Measurements from ENCODE around the gene SLC34A1. TPM values are rescaled to one million over a fixed set of nuclear protein-coding genes. Genes with fewer than 3 reads are reported as not detected.

Gene SLC34A1
- total RNA-seq, 1 donor from 2014 or later = not detected

- no peak for DNase-seq (ENCODE audit: low spot score, unreplicated experiment)
- Mint-ChIP-seq H3K27ac (peak overlapping the region; percentile 95), H3K27me3 (peaks cover 5% of the 10 kb centered on the region), H3K4me1 (ENCODE audit: low read depth) (peaks cover 6% of the 10 kb centered on the region), H3K36me3 (ENCODE audit: insufficient read depth) (peaks cover 1% of the 10 kb centered on the region), H3K9me3 (ENCODE audit: low read depth) (no peaks in the 10 kb centered on the region), H3K4me3 (ENCODE audit: low read depth) (peak overlapping the region; percentile 81)
- TF ChIP-seq CTCF (IDR thresholded peaks at IDR 0.05; ENCODE audit: unreplicated experiment) = no peak
These were observed 43.8 kb downstream of the SLC34A1 start for GRCh38 chr5:177427919-177428573.

GRCh38 chr5:177428574-177429217, 44.5 kb downstream of the SLC34A1 start:
- peaks cover 1% of the 10 kb centered on the region for H3K36me3 Mint-ChIP-seq (ENCODE audit: insufficient read depth)
- no peak overlapping the region for H3K4me3 Mint-ChIP-seq (ENCODE audit: low read depth)
- no peak for TF ChIP-seq CTCF (IDR thresholded peaks at IDR 0.05; ENCODE audit: unreplicated experiment)
- peaks cover 6% of the 10 kb centered on the region for H3K4me1 Mint-ChIP-seq (ENCODE audit: low read depth)
- H3K27me3 Mint-ChIP-seq = peaks cover 5% of the 10 kb centered on the region
- no peak overlapping the region for H3K27ac Mint-ChIP-seq
- DNase-seq (ENCODE audit: low spot score, unreplicated experiment) = no peak
- H3K9me3 Mint-ChIP-seq (ENCODE audit: low read depth) = no peaks in the 10 kb centered on the region

- H3K4me1 Mint-ChIP-seq (ENCODE audit: low read depth) = peaks cover 6% of the 10 kb centered on the region
- H3K36me3 Mint-ChIP-seq (ENCODE audit: insufficient read depth) = peaks cover 1% of the 10 kb centered on the region
- no peak overlapping the region for H3K4me3 Mint-ChIP-seq (ENCODE audit: low read depth)
- no peak for DNase-seq (ENCODE audit: low spot score, unreplicated experiment)
- H3K27me3 Mint-ChIP-seq = peaks cover 1% of the 10 kb centered on the region
- peak overlapping the region; percentile 56 for H3K27ac Mint-ChIP-seq
- no peak for TF ChIP-seq CTCF (IDR thresholded peaks at IDR 0.05; ENCODE audit: unreplicated experiment)
- no peaks in the 10 kb centered on the region for H3K9me3 Mint-ChIP-seq (ENCODE audit: low read depth)
These were observed 45.2 kb downstream of the SLC34A1 start for GRCh38 chr5:177429248-177430040.

GRCh38 chr5:177430140-177430951, 46.1 kb downstream of the SLC34A1 start:
- no peak for DNase-seq (ENCODE audit: low spot score, unreplicated experiment)
- TF ChIP-seq CTCF (IDR thresholded peaks at IDR 0.05; ENCODE audit: unreplicated experiment) = no peak
- Mint-ChIP-seq H3K36me3 (ENCODE audit: insufficient read depth) (peaks cover 2% of the 10 kb centered on the region), H3K9me3 (ENCODE audit: low read depth) (no peaks in the 10 kb centered on the region), H3K27me3 (no peaks in the 10 kb centered on the region), H3K4me3 (ENCODE audit: low read depth) (no peak overlapping the region), H3K4me1 (ENCODE audit: low read depth) (peaks cover 6% of the 10 kb centered on the region), H3K27ac (no peak overlapping the region)

GRCh38 chr5:177430972-177431316, 46.7 kb downstream of the SLC34A1 start:
- Mint-ChIP-seq H3K4me1 (ENCODE audit: low read depth) (peaks cover 6% of the 10 kb centered on the region), H3K4me3 (ENCODE audit: low read depth) (no peak overlapping the region), H3K27ac (no peak overlapping the region), H3K27me3 (no peaks in the 10 kb centered on the region), H3K9me3 (ENCODE audit: low read depth) (no peaks in the 10 kb centered on the region), H3K36me3 (ENCODE audit: insufficient read depth) (peaks cover 2% of the 10 kb centered on the region)
- no peak for DNase-seq (ENCODE audit: low spot score, unreplicated experiment)
- no peak for TF ChIP-seq CTCF (IDR thresholded peaks at IDR 0.05; ENCODE audit: unreplicated experiment)
